K562 (cell line): ENCODE measurements around the gene SIRT2. TPM values are rescaled to one million over a fixed set of nuclear protein-coding genes. Genes with fewer than 3 reads are reported as not detected.

Source experiments
- ATAC-seq: fragments of 200-7000 bp; cut with Tn5 transposase; 3 replicates; pipeline ENCODE4 v1.9.1; 2020; ENCODE audit warnings: moderate library complexity
- BruUV-seq: library from RNA; stranded (reverse); fragments of 400-500 nt; replicated peaks from 2 replicates; lab custom pipeline; 2021; lab: Mats Ljungman, UMichigan
- CTCF ChIA-PET: fragments of 300-600 bp; formaldehyde crosslinking; extraction: SDS; loops from one replicate; lab custom pipeline; 2021; ENCODE audit warnings: low intra/inter-chr PET ratio; lab: Yijun Ruan, JAX
- POLR2A ChIA-PET: fragments of 300-600, 350-650 bp; sonication (Branson Sonifier 250); formaldehyde crosslinking; extraction: SDS; loops from one replicate; lab custom pipeline; 2021; ENCODE audit warnings: antibody characterized with exemption, inconsistent platforms; lab: Yijun Ruan, JAX
- DNase-seq, 4 experiments: peaks; one replicate each; pipeline versions ENCODE4 v3.0.0 to v3.0.0-alpha.2; 2011 to 2018; ENCODE audit warnings: low spot score in 3 of 4, mixed read lengths in 3 of 4; ENCODE audit errors: extremely low read depth in 1 of 4
- FAIRE-seq: peaks from 2 replicates; lab custom pipeline; 2011; peaks lifted over from hg19 to GRCh38; lab: Jason Lieb, UNC
- H2AFZ ChIP-seq: 2 replicates; pipeline ENCODE4 v1.6.0; 2011; ENCODE audit warnings: low read depth, low read length, control low read depth, inconsistent platforms
- H3K27ac ChIP-seq: fragments of 200-600 bp; 3 replicates; pipeline ENCODE4 v1.8.0; 2011; ENCODE audit warnings: low read depth, mild to moderate bottlenecking, control low read depth, inconsistent platforms, low read length, moderate library complexity, mixed read lengths; ENCODE audit errors: extremely low read depth
- H3K27me3 ChIP-seq, 2 experiments: fragments of 300-600 bp in 1 of 2; 2 replicates in 1 of 2; 3 replicates in 1 of 2; pipeline versions ENCODE4 v1.6.0 to v1.8.0; 2011; ENCODE audit warnings: inconsistent platforms in 2 of 2, low read length in 2 of 2, mild to moderate bottlenecking in 1 of 2, mixed read lengths in 1 of 2, moderate library complexity in 1 of 2; ENCODE audit not compliant: control insufficient read depth in 2 of 2, insufficient read depth in 2 of 2
- H3K36me3 ChIP-seq: fragments of 300-600 bp; 3 replicates; pipeline ENCODE4 v1.8.0; 2011; ENCODE audit warnings: mild to moderate bottlenecking, low read length, inconsistent platforms; ENCODE audit not compliant: control insufficient read depth, insufficient read depth
- H3K4me1 ChIP-seq, 2 experiments: fragments of 200-600 bp in 1 of 2; replicated peaks in 1 of 2; 2 replicates in 1 of 2; 3 replicates in 1 of 2; pipeline versions ENCODE4 v1.5.1 to v1.8.0; 2011; ENCODE audit warnings: inconsistent platforms in 2 of 2, low read length in 2 of 2, mild to moderate bottlenecking in 1 of 2, mixed read lengths in 1 of 2, moderate library complexity in 1 of 2; ENCODE audit not compliant: control insufficient read depth in 2 of 2, insufficient read depth in 2 of 2
- H3K4me2 ChIP-seq: 2 replicates; pipeline ENCODE4 v1.6.1; 2011; ENCODE audit warnings: low read length, control low read depth, inconsistent platforms, mixed read lengths; ENCODE audit not compliant: insufficient read depth
- H3K4me3 ChIP-seq: fragments of 200-600 bp; sonication (generic), shearing (Covaris generic); 2 replicates; pipeline ENCODE4 v1.5.1; 2016; ENCODE audit warnings: control low read depth, inconsistent platforms
- H3K79me2 ChIP-seq: fragments of 200-600 bp; 3 replicates; pipeline ENCODE4 v1.8.0; 2011; ENCODE audit warnings: low read length, inconsistent platforms; ENCODE audit not compliant: control insufficient read depth, insufficient read depth
- H3K9ac ChIP-seq, 2 experiments: 2 replicates each; pipeline versions ENCODE4 v1.6.0 to v1.6.1; 2011; ENCODE audit warnings: low read depth in 2 of 2, low read length in 2 of 2, control low read depth in 1 of 2, inconsistent platforms in 1 of 2, mild to moderate bottlenecking in 1 of 2, mixed read lengths in 1 of 2; ENCODE audit not compliant: insufficient read depth in 1 of 2
- H3K9me1 ChIP-seq: one replicate; pipeline ENCODE4 v1.6.0; 2011; ENCODE audit warnings: inconsistent platforms, mild to moderate bottlenecking, low read length, moderate library complexity; ENCODE audit not compliant: control insufficient read depth, insufficient read depth
- H3K9me3 ChIP-seq: replicated peaks from 2 replicates; pipeline ENCODE4 v1.5.1; 2011; ENCODE audit warnings: low read depth, low read length, inconsistent platforms; ENCODE audit not compliant: control insufficient read depth, insufficient read depth
- H4K20me1 ChIP-seq: replicated peaks from 2 replicates; pipeline ENCODE4 v1.6.1; 2011; ENCODE audit warnings: low read length, inconsistent platforms, mixed read lengths; ENCODE audit not compliant: control insufficient read depth, insufficient read depth
- CREB5 ChIP-seq: fragments of 250-450 bp; sonication (Bioruptor Pico); IDR thresholded peaks from 2 replicates; pipeline ENCODE4 v1.5.0; 2020; ENCODE audit warnings: mild to moderate bottlenecking
- ZBTB7A ChIP-seq: IDR thresholded peaks from 2 replicates; pipeline ENCODE4 v1.6.1; 2011; ENCODE audit warnings: low read depth, mild to moderate bottlenecking, low read length, moderate library complexity, borderline replicate concordance; ENCODE audit not compliant: control insufficient read depth
- ZNF274 ChIP-seq: IDR thresholded peaks from 2 replicates; pipeline ENCODE4 v1.6.1; 2011; ENCODE audit warnings: low read depth, mild to moderate bottlenecking, low read length, moderate library complexity, borderline replicate concordance
- WGBS: fragments of 100-300 bp; shearing (Covaris generic); methylation state at CpG from one replicate; pipeline ENCODE4 v1.1.6; 2016; ENCODE audit warnings: low coverage, mixed read lengths; ENCODE audit not compliant: insufficient coverage; ENCODE audit errors: missing lambda C conversion rate; 5-methylcytosine and 5-hydroxymethylcytosine counted together
- in situ Hi-C: fragments of 300-500 bp; cut with MboI; formaldehyde crosslinking; loops from 4 replicates; pipeline ENCODE4 v1.15.0; 2018; ENCODE audit warnings: inconsistent platforms, mixed read lengths
- intact Hi-C: fragments of 100-400 bp; cut with micrococcal nuclease; formaldehyde crosslinking; loops from 2 replicates; pipeline ENCODE4 v1.14.2; 2022
- polyA plus RNA-seq, 8 experiments: library from polyadenylated mRNA; depleted of rRNA in 4 of 8; stranded (reverse) in 5 of 8; unstranded in 3 of 8; fragments of >200 nt; fragmentation: Nextera tagmentation in 2 of 8; fragmentation: Illumina TruSeq in 1 of 8; extraction: Ambion mirVana in 2 of 8; extraction: Trizol in 1 of 8; gene quantifications; 2 replicates each; pipeline versions ENCODE4 v1.2.1 to v1.2.3, GENCODE V29; 2011 to 2014; ENCODE audit warnings: inconsistent platforms in 1 of 8, missing spikeins in 1 of 8
- total RNA-seq, 7 experiments: library from RNA; depleted of rRNA in 6 of 7; stranded (reverse); fragments of >200 nt in 6 of 7; fragmentation: Illumina TruSeq in 2 of 7; extraction: Trizol in 2 of 7; gene quantifications; 2 replicates each; pipeline versions ENCODE4 v1.2.1 to v1.2.3, GENCODE V29; 2011 to 2021; ENCODE audit warnings: low replicate concordance in 1 of 7

Gene SIRT2
- total and polyA plus RNA-seq, 9 of the 15 experiments (the other 6 are each of a cell fraction or from before 2014, with no cell fraction given) = 2.3 to 35.2 (median 22.9) TPM

GRCh38 chr19:38880882-38881609, 18.4 kb downstream of the SIRT2 start:
- WGBS = 86% methylated on average over 2 of the region's 19 CpGs
- BruUV-seq = no TSS peak
- POLR2A ChIA-PET = no interaction called here
- CTCF ChIA-PET = no interaction called here
- in situ Hi-C loops = no loop called here
- ATAC-seq (no peak), DNase-seq (peak in 2 of 4 experiments; percentile 50 to 57), FAIRE-seq (no peak)
- H3K9me3 ChIP-seq = no peaks in the 10 kb centered on the region
- H3K4me1 ChIP-seq = peaks cover 24 to 62% of the 10 kb centered on the region in 2 experiments; a peak in 4 of 5 replicates
- no peaks in the 10 kb centered on the region for H3K79me2 ChIP-seq
- H3K9ac ChIP-seq = 0 out of 4 replicates have a peak overlapping the region, but pooled peaks of 1 of the 2 experiments have one; percentile 31
- peaks cover 5% of the 10 kb centered on the region; the same call in 1 of the 3 replicates for H3K36me3 ChIP-seq
- H2AFZ ChIP-seq = no peak overlapping the region
- H3K27ac ChIP-seq = no peak overlapping the region
- intact Hi-C loops = no loop called here
- no peak overlapping the region for H3K4me2 ChIP-seq
- no peaks in the 10 kb centered on the region for H4K20me1 ChIP-seq
- no peaks in the 10 kb centered on the region for H3K9me1 ChIP-seq
- H3K27me3 ChIP-seq = no peaks in the 10 kb centered on the region
- TF ChIP-seq ZNF274 (no peak), ZBTB7A (peak; percentile 37; the same call in 1 of the 2 replicates)
- TF ChIP-seq, all 486 proteins: peak for 1
- no peak overlapping the region for H3K4me3 ChIP-seq

- Histone ChIP-seq H3K4me3 (no peak overlapping the region), H3K4me1 (peaks cover 21 to 57% of the 10 kb centered on the region in 2 experiments; a peak in 4 of 5 replicates), H3K9ac (no peak overlapping the region), H3K27ac (no peak overlapping the region), H2AFZ (no peak overlapping the region), H3K36me3 (peaks cover 5% of the 10 kb centered on the region; the same call in 1 of the 3 replicates), H4K20me1 (no peaks in the 10 kb centered on the region), H3K79me2 (no peaks in the 10 kb centered on the region), H3K27me3 (no peaks in the 10 kb centered on the region), H3K9me1 (no peaks in the 10 kb centered on the region), H3K4me2 (no peak overlapping the region), H3K9me3 (no peaks in the 10 kb centered on the region)
- CTCF ChIA-PET = no interaction called here
- in situ Hi-C loops = no loop called here
- ATAC-seq (no peak), DNase-seq (no peak), FAIRE-seq (no peak)
- BruUV-seq = no TSS peak
- TF ChIP-seq CREB5 = no peak
- intact Hi-C loops = no loop called here
- POLR2A ChIA-PET = no interaction called here
- 91% methylated on average over 12 of the region's 19 CpGs for WGBS
Measured at GRCh38 chr19:38880076-38880881, 19.1 kb downstream of the SIRT2 start.
